MM.1S (cell line): ENCODE measurements around the gene RAC3.

Experiments used
- CTCF ChIP-seq: fragments of 300-600 bp; sonication (generic); IDR thresholded peaks from 2 replicates; pipeline ENCODE4 v1.5.1; 2016; ENCODE audit warnings: antibody characterized with exemption, low read length, mixed read lengths
- EZH2phosphoT487 ChIP-seq: fragments of 300-600 bp; sonication (generic); IDR thresholded peaks from 2 replicates; pipeline ENCODE4 v1.6.1; 2018; ENCODE audit warnings: antibody characterized with exemption, low read length

- TF ChIP-seq EZH2phosphoT487 (no peak), CTCF (no peak)
Measured at GRCh38 chr17:82076785-82077591, 45.5 kb downstream of the RAC3 start.
